ENCODE data around the gene KIRREL1.

Gene KIRREL1

DNA sequence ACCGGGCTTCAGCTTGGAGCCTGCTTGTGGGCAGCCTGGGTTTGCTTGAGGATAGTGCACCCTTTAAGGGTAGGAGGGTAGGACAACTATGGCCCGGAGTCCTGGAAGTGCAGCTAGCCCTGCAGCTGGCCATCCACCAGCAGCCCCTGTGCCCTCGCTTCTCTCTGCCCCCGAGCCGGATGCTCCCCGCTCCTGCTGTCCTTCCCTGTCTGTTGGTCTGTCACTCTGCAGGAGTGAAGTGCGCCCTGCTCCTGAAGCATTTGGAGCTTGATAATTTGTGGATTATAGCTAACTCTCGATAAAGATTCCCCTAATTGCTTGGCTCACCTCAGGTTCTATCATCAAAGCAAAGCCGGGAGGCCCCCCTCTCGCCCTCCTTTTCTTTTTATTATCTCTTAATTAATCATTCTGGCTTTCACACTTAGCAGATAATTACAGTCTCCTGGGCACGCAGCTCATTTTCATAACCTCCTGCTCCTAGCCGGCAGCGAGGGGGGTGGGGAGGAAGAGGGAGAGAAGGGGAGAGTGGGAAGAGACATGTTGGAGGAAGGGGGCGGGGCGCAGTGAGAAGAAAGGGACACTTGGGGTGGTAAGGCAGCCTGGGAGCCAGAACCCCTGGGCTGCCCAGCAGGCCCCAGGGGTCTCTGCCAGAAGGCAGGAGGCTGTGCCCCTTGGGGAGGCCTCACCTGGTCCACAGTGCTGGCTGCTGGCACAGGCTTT, 14.4 kb downstream of the KIRREL1 start:
- DNase-seq: no peak

DNA sequence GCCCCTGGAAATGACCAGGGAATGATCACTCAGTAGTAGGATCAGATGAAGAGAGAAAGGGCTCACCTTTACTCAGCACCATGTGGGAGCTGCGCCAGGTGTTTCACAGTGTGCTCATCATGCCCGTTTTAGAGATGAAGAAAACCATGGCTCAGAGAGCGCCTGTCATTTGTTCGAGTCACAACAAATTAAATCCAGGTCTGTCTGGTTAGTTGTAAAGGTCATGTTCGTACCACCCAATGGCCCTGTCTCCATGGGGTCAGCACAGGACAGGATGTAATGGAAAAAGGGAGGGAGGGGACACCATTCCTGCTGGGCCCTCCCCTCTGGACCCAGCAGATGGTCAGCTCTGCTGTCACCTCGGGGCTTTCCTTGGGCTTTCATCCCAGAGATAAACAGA, 15.2 kb downstream of the KIRREL1 start:
- no peak for DNase-seq

DNA sequence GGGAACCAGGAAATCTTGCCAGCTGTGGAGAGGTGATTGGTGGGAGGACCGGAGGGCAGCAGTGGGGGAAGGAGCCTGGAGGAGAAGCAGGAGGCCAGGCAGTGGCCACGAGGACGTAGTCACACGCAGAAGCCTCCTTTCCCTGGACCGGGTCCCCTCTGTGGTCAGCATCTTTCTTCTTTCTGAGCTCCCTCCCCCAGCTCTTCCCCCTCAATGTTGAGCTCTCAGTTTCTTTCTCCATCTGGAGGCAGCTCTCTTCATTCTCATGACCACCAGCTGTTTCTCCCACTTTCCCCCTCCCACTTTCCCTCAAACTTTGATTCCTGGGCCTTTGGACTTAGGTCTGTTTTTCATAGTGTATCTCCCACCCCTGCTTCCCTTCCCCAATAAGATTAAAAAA, 18.3 kb downstream of the KIRREL1 start:
- DNase-seq: no peak

DNA sequence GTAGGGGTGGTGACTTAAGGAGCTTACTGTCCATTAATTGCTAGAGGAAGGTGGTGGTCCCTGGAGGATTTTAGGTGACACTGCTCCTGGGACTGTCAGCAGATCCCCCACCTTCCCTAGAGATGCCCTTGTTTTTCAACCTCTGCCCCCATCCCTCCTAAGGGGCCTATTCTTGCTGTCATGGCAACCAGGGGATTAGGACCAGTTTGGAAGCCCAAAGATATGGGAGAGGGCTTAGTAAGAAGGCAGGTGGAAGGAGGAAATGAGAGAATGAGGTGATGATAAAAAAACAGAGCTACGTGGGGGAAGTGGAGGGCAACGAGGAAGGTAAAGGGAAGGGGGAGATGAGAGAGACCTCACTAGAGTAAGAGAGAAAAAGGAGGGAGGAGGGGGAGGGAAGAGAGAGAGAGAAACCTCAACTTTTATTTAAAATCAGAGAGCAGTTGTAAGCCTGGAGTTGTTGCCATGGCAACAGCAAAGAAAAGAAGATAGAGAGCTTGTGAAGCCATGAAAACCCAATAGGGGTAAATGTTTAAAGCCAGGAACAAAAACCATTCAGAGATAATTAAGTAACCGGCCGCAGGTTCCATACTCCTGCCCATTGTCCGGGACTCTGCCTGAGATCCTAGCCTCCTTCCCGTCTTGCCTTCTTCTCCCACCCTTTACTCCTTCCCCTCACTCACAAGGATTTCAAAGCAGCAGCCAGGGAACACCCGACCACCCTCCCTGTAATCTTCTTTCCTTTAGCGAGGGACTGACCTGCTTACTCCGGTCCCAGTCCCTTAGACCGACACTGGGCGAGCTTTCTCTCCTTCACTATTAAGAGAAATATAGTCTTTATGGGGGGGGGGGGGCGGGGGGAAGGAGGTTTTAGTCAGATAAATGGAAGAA, 20.6 kb downstream of the KIRREL1 start:
- no peak for DNase-seq

DNA sequence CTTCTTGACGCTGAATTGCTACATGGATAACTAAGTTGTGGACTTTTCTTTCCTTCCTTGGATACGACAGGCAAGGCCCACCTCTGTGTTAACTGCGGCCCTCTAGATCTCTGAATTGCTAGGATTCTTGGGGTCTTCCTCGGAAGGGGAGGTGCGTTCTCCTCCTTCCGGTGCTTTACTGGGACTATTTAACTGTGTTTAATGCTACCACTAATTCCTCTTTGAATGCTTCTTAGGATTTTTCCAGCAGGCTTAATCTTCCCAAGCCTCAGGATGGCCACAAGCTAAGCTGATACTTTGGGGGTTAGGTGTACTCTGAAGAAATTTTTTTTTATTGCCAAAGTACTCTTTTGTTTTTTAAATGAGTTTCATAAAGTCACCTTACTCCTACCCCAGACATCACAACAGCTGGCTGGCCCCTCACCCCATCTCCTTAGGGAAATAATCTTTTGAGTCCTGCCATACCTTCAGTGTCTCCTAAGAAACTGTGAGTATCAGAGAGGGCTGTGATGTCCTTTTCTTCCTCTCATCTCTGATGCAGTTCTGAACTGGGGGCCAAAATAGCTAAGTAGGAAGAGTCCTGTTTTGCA, 21.4 kb downstream of the KIRREL1 start:
- no peak for DNase-seq

DNA sequence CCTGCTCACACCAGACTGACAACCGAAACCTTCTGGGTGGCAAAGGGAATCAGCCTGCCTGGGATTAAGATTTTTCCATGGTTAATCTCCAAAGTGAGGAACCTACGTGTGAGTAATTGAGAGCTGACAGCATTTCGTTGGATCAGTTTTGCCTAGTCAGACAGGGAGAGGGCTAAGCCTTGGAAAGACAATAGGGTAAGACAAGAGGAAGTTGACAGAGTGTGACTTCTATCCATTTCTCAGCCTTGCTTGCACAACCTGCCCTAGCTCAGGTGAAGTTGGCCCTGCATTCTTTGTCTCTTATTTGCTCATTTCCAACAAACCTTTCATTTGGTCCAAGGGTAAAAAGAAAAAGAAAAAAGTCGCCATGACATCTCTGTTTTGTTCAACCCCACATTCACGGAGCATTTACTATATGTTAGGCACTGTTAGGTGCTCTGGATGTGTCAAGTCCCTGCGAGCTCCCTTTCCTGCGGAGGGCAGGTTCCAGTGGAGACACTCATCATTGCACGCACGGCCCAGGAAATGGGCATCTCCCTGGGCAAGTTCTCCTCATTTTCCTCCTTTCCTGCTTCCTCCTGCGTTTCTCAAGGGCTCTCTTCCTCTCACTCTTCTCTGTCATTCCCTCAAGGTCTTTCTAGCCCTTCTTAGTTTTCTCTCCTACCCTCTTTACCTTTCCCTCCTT, 23.3 kb downstream of the KIRREL1 start:
- DNase-seq: no peak

DNA sequence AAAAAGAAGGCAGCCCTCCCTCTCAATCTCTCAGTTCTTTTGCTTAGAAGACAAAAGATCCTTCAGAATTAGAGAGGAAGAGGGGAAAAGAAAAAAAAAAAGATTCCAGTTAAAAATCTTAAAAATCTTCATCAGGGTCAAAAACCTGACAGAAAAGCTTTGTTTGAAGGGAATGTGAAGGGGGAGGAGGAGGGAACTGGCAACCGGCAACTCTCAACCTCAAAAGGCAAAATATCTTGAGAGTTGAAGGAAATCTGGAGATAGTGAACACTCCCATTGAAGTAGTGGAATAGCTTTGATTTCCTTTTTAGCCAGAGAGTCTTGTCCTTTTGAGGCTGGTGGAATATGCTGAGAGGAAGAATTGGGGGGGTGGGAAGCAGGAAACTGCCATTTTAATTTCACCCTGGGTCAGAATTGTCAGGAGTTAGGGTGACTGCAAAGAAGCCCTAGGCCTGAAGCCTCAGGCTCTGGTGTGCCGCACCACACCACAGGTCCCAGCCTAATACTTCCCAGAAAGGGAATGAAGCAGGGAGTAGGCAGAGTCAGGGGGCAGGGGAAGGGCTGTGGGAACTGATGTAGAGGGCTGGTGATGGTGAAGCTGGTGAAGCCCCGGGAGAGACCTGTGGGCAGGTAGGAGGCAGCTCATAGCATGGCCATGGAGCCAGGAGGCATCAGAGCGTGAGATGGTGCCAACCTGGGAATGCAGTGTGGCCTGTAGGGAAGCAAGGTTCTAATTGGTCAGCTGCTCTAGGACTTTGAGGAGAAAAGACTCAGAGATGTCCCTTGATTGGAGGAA, 24.6 kb downstream of the KIRREL1 start:
- DNase-seq: no peak

DNA sequence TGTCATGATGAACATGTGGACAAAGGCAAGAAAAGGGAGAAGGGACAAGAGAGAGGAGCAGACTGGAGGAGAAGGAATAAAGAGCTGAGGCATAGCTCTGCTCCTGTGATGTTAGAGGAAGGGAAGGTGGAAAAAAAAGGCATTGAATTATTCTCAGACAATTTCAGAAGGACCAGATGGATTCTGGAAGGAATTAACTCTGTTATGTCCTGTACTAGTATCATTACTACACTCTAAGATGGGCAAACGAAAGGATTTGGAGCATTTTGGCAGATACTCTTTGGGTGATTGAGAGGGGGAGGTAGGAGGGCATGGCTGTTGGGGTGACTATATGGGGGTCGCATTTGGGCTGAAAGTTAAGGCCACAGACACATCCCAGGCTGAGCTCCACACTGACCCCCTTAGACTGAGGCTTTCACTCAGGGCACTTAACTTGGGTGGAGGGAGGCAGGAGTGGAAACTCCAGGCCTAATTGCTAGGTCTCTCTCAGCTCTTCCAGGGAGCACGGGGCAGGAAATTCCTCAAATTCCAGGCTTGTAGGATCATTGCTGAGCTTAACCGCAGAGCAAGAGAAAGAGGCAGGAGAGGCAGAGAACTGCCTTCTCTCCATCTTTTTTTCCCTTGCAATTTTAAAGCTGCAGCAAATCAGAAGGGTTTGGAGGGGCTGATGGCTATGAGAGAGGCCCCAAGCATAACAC, 25.9 kb downstream of the KIRREL1 start:
- DNase-seq: no peak

DNA sequence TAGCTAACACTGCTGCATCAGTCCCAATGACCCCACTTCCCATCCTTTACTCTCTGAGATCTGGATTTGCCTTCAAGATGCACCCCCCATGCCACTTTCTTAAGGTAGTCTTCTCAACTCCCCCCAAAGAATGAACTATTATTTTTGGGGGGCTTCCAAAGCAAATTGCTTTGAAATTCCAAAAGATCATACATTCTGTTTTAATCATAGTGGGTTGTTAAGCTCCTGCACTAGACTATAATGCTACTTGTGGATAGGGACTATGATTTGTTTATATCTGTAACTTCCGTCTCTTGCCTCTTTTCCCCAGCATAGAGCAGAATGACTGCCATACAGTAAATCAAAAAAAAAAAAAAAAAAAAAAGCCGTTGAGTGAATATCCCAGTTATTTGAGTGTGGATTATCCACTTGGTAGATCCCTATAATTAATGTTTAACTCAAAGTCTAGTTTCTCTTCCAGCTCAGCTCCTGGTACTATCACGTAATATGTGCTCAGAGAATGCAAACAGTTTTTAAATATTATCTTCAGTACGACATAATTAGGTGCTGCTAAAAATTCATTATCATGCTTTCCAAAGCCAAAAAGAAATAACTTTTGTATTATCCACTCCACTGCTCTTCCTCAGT, 26.9 kb downstream of the KIRREL1 start:
- DNase-seq: no peak

DNA sequence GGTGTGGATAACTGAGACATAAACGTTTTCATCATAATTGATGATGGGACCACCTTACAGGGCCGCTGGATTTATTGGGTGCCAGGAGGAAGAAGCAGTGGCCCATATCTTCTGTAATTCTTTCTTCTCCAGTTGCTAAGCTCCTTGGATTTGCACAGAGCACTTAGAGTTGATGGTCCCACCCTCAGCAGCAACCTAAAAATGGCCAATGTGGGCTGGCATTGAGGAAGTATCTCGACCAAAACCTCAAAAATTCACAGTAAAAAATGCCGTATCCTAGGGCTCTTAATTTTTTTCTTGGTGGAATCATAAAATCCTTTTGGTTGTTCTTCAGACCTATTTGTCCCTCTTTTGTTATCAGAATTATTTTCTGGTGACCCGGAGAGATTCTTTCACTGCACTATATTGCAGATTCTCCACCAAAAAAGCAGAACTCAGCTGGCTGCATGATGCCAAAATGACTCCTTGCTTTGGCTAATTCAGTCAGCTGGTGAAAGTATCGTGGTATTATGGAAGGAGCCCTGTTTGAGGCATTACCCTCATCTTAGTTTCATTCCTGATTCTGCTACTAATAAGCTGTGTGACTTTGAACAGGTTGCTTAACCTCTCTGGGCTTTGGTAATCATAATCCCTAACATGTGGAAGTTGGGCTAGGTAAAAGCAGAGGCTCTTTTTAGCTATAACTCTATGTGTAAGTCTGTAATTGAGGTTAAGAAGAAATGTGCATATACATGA, 27.6 kb downstream of the KIRREL1 start:
- no peak for DNase-seq

DNA sequence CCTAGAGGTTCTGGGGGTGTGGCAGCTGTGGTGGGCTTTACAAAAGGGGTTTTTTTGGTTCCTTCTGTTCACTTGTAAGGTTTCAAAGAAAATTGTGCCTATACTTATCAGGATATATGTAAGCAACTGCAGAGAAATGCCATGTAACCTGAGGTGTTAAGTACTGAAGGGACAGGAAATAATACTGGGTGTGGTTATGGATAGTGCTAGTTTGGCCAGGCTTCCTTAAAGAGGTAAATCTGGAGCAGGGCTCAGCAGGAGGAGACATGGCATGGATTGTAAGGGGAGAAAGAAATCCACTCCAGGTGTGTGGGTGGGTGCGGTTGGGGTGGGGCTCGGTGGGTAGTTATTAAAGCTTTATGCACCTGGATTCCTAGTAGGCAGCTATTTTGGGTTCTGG, 28.3 kb downstream of the KIRREL1 start:
- DNase-seq: no peak

DNA sequence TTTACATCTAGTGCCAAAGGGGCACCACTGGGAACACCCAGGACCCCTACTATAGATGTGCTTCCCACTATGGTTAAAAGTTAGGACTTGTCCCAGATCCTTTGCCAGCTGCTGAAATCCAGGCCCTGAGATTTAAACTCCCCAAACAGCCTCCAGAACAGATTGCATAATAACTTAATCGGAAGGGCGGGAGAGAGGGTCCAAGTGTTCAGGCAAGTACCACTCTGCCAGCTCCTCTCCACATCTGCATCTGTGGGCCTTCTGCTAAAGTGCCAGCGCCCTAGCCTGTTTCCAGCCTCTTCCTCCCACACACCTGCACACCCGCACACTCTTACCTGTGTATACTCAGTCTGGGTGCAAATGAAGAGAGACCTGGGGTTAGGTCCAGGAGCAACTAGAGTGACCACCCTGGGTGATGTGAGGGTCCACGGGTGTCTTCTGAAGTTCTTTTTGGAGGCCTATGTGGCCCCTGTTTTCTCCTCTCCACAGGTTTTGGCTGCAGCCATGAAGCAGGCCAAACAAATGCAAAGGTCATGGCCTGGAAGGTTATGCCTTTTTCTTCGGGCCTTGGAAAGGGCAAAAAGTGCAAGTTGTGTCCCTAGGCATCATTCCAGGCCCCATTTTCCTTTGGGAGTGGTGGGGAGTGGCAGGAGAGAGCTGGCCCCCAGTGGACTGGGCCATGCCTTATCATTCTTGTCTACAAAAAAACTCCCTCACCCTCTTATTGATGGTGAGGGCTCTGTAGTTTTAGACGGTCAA, 29.3 kb downstream of the KIRREL1 start:
- DNase-seq: no peak

DNA sequence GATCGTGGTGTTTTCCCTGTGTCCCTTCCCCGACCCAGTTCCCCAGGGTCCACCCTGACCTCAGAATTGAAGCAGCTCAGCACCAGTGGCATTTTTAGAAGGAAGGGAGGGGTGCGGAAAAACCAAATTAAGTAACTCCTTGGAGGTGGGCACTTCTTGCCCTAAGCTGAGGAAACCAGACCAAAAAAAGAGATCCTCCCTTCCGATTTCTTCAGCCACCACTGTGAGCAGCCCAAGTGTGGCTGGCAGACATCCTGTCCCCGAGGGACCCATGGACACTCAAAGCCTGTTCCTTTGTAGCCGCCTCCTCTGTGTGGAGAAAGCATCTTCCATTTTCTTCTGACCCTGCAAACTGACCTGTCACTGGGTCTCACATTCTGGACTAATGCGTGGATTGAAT, 31.3 kb downstream of the KIRREL1 start:
- no peak for DNase-seq

DNA sequence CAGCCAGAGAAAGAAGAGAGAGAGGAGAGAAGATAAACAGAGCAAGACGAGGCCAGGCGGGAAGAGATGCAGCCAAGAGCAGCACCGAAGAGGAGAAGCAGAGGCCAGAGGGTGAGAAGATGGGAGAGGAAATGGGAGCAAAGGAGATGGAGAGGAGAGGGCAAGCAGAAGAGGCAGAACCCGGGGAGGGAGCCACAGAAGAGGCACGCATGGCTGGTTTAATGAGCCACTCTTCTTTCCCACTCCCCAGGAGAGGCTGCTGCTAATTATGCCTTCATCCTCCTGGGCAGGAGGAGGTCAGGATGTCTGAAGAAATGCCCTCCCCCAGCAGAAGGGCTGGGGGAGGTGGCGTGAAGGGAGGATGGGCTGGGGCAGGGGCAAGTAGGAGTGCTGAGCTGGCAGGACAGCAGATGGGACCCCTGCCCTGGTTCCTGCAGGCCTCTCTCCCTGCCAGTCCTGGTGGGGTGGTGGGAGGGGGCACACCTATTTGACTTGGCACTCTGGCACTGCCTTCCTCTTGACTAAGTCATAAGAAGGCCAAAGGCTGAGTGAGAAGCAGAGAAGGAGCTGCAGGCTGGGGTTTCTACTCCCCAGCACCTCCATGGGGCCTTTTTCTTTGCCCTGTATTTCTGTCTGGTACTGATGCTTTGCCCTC, 32.3 kb downstream of the KIRREL1 start:
- no peak for DNase-seq

DNA sequence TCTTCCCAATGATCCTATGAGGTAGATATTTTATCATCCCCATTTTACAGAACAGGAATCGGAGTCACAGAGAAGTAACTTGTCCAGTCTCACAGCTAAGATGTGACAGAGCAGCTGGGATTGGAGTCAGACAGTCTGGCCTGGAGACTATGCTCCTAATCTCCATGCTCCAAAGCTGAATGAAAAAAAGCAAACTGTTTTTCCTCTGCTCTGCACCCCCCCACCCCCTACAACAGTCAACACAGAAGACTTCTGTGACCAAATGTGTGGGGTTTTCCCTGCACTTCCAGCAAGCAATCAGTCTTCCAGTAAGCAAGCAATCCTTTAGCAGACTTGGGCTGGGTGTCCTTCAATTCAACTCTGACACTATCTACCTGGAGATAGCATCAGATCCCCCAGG, 33.2 kb downstream of the KIRREL1 start:
- DNase-seq: no peak

DNA sequence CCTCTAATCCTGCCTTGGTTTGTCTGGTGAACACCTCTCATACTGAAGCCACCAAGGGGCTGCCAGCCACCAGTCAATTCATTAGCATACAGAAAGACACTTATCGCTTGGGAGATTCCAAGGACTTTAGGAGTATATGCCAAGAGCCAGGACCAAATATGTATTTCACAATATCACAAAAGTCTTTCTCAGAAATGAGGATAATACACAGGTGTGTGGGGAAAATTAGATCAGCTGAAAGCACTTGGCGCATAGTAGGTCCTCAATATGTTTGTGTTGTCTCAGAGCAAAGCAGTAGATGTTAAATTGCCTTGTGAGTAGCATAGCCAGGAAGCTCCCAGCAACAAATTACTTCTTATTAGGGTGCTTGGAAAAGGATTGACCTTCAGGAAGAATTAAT, 34.1 kb downstream of the KIRREL1 start:
- DNase-seq: no peak

DNA sequence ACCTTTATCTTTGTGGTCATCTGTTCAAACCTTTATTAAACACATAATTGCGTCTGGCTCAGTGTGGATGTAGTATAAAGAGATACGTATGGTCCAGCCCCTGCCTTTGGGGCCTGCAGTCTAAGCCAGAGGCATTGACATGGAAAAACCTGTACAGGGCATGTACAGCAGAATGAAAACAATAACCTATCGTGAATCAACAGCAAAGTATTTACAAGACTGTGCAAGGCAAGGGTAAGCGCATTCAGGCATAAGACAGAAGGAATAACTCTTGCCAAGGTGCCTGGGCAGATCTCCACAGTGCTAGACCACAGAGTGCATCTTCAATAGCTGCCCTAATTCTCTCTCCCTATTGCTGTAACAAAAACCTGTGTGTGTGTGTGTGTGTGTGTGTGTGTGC, 35.5 kb downstream of the KIRREL1 start:
- no peak for DNase-seq

DNA sequence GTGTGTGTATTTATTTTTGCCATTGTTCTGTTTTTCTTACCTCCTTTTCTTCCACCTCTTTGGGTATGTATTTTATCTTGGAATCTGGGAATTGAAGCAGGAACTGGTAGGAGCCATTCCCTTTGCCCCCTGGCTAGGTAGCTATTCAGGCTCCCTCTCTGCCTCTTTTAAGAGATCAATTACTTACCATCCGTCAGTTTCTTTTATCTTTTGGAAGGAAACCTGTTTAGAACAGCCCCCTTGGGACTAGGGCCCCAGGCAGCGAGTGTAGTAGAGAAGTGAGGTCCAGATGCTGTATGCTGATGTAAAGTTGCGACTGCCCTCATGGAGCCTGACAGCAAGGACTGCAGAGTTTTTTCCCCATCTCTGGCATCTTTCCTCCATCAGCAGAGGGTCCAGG, 41.6 kb downstream of the KIRREL1 start:
- no peak for DNase-seq

DNA sequence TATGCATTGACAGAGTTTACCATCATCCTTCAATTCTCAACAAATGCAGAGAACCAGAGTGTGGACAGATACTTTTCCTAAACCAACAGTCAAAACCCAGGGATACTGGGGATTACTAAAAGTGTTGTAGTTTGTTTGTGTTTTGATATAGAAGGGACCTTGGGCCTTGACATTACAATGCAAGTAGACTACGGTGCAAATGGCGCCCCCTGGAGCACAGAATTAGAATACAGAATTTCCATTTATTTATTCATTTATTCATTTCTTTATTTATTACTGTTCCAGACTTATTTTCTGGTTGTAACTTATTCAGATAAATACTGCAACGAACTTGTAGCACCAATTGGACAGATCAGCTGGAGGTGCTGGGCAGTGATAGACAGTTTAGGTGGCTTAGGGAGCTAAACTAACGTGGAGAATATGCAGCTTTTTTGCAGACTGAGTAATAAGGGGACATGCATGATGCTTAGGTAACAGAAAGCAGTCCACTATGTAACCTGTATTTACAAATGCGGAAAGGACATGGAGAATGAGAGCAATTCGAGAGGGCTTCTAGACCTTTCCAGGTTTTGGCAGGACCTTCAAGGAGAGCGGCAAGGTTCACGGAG, 42.6 kb downstream of the KIRREL1 start:
- DNase-seq: no peak
